ENCODE measurements around the gene UCK2.

UCK2 gene

GRCh38 chr1:165833358-165833757, 5.9 kb downstream of the UCK2 start:
- DNase-seq (ENCODE audit: low read depth), result no peak
- TF ChIP-seq CTCF (IDR thresholded peaks at IDR 0.05; ENCODE audit: control insufficient read depth, extremely low read depth, insufficient read depth), result no peak
- H3K4me3 ChIP-seq (ENCODE audit: low read depth, low read length), result no peak overlapping the region

- DNase-seq (ENCODE audit: low read depth), result no peak
- TF ChIP-seq CTCF (IDR thresholded peaks at IDR 0.05; ENCODE audit: control insufficient read depth, extremely low read depth, insufficient read depth), result no peak
- no peak overlapping the region for H3K4me3 ChIP-seq (ENCODE audit: low read depth, low read length)
These were observed 6.8 kb downstream of the UCK2 start for GRCh38 chr1:165834229-165834628.

GRCh38 chr1:165834881-165835280, 7.5 kb downstream of the UCK2 start:
- no peak for DNase-seq (ENCODE audit: low read depth)
- no peak for TF ChIP-seq CTCF (IDR thresholded peaks at IDR 0.05; ENCODE audit: control insufficient read depth, extremely low read depth, insufficient read depth)
- H3K4me3 ChIP-seq (ENCODE audit: low read depth, low read length), result no peak overlapping the region

GRCh38 chr1:165836664-165837482, 9.5 kb downstream of the UCK2 start:
- no peak for TF ChIP-seq CTCF (IDR thresholded peaks at IDR 0.05; ENCODE audit: control insufficient read depth, extremely low read depth, insufficient read depth)
- H3K4me3 ChIP-seq (ENCODE audit: low read depth, low read length), result no peak overlapping the region
- DNase-seq (ENCODE audit: low read depth), result no peak

GRCh38 chr1:165837838-165838364, 10.5 kb downstream of the UCK2 start:
- DNase-seq (ENCODE audit: low read depth), result peak; percentile 80
- H3K4me3 ChIP-seq (ENCODE audit: low read depth, low read length), result no peak overlapping the region

GRCh38 chr1:165840423-165840822, 13.0 kb downstream of the UCK2 start:
- TF ChIP-seq CTCF (IDR thresholded peaks at IDR 0.05; ENCODE audit: control insufficient read depth, extremely low read depth, insufficient read depth), result no peak
- H3K4me3 ChIP-seq (ENCODE audit: low read depth, low read length), result no peak overlapping the region
- no peak for DNase-seq (ENCODE audit: low read depth)

More at GRCh38 chr1:165837838-165838364, 10.5 kb downstream of the UCK2 start:
- TF ChIP-seq CTCF (IDR thresholded peaks at IDR 0.05; ENCODE audit: control insufficient read depth, extremely low read depth, insufficient read depth), result no peak

Measured in LNCaP clone FGC (cell line).